ENCODE data around the gene TRPC1. TPM values are rescaled to one million over a fixed set of nuclear protein-coding genes. Genes with fewer than 3 reads are reported as not detected.

The TRPC1 gene
- total RNA-seq, 1 donor = 19.9 TPM

DNA sequence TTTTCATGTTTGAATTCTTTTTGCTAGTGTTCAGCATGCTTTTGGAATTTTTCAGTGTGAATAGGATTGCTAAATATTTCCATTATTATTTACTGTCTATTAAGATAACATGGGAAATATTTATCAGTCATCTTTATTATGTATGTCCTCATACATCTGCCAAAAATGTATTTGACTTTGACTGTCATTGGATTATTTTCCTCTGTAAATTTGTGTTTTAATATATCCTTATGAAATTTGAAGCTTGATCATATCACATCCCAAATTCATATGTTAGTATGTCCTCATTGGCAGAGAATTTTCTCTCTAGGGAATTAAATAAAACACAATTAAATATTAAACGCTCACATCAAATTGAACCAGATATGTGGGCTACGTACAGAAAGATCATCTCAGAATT, 32.3 kb upstream of the TRPC1 start:
- Histone ChIP-seq H3K9me3 (ENCODE audit: low read depth, low read length) (no peaks in the 10 kb centered on the region), H3K79me2 (ENCODE audit: insufficient read depth, low read length) (no peaks in the 10 kb centered on the region), H3K27ac (ENCODE audit: low read depth, low read length) (no peak overlapping the region), H3K4me2 (ENCODE audit: insufficient read depth, low read length) (no peak overlapping the region), H3K36me3 (ENCODE audit: insufficient read depth, low read length) (no peaks in the 10 kb centered on the region), H2AFZ (ENCODE audit: low read length) (no peak overlapping the region), H3K4me1 (ENCODE audit: insufficient read depth, low read length) (no peaks in the 10 kb centered on the region), H3K27me3 (ENCODE audit: insufficient read depth, low read length) (no peaks in the 10 kb centered on the region), H4K20me1 (ENCODE audit: insufficient read depth, low read length) (no peaks in the 10 kb centered on the region), H3K4me3 (ENCODE audit: insufficient read depth, low read length) (no peak overlapping the region)
- TF ChIP-seq, protein P1, sequence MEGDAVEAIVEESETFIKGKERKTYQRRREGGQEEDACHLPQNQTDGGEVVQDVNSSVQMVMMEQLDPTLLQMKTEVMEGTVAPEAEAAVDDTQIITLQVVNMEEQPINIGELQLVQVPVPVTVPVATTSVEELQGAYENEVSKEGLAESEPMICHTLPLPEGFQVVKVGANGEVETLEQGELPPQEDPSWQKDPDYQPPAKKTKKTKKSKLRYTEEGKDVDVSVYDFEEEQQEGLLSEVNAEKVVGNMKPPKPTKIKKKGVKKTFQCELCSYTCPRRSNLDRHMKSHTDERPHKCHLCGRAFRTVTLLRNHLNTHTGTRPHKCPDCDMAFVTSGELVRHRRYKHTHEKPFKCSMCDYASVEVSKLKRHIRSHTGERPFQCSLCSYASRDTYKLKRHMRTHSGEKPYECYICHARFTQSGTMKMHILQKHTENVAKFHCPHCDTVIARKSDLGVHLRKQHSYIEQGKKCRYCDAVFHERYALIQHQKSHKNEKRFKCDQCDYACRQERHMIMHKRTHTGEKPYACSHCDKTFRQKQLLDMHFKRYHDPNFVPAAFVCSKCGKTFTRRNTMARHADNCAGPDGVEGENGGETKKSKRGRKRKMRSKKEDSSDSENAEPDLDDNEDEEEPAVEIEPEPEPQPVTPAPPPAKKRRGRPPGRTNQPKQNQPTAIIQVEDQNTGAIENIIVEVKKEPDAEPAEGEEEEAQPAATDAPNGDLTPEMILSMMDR (IDR thresholded peaks at IDR 0.05; ENCODE audit: extremely low read depth, low read depth, low read length) = no peak
- no peak for DNase-seq (ENCODE audit: insufficient read length, low spot score, missing footprints)

DNA sequence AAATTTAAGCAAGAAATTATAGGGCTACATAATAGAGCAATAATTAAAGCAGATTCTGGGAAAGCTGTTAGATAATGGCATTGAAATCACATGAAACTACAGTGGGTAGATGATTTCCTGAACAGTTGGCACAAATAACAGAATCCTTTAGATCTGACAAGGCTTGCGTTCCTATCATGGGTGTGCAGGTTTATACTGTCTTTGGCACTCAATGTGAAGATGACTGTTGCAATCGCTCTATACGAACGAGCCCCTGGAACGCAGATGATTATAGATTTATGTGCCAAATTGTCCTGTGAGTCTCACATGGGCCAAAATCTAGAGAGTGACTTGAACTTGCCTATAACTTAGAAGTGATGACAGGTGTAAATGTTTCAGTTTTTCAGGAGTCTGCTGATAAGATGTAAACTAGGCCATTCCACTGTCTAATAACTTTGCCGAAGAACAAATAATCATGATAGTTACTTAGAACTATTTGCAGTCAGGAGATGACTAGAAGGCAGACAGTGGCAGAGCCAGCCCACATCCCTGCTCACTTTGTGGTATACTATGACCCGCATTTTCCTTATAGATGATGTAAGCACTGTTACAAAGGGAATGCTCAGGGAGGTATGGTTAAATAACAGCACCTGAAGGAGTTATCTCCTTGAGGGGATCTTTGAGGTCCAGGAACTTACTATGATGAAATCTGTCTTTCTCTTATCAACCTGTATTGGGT, 30.5 kb upstream of the TRPC1 start:
- Histone ChIP-seq H3K27ac (ENCODE audit: low read depth, low read length) (no peak overlapping the region), H3K27me3 (ENCODE audit: insufficient read depth, low read length) (no peaks in the 10 kb centered on the region), H3K4me2 (ENCODE audit: insufficient read depth, low read length) (no peak overlapping the region), H3K4me1 (ENCODE audit: insufficient read depth, low read length) (no peaks in the 10 kb centered on the region), H3K9me3 (ENCODE audit: low read depth, low read length) (no peaks in the 10 kb centered on the region), H3K4me3 (ENCODE audit: insufficient read depth, low read length) (no peak overlapping the region), H3K36me3 (ENCODE audit: insufficient read depth, low read length) (no peaks in the 10 kb centered on the region), H3K79me2 (ENCODE audit: insufficient read depth, low read length) (no peaks in the 10 kb centered on the region), H4K20me1 (ENCODE audit: insufficient read depth, low read length) (no peaks in the 10 kb centered on the region), H2AFZ (ENCODE audit: low read length) (no peak overlapping the region)
- no peak for DNase-seq (ENCODE audit: insufficient read length, low spot score, missing footprints)
- TF ChIP-seq, protein P1 (IDR thresholded peaks at IDR 0.05; ENCODE audit: extremely low read depth, low read depth, low read length) = no peak

DNA sequence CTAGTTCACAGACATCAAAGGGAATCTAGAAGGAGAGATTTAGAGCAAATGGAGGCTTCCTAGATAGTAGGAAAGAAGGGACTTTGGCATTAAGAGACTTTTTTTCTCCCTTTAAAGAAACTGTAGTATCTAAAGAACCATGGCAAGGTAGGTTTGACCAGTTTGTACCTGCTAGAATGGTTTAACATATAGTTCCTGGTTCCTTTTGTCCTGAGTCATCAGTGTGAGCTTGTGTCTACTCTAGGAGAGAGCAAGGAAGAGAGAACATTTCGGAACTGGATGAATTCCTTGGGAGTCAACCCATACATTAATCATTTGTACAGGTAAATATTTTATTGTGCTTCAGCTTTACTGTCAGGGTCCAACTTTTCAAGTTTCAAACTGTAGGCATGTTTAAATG, 29.6 kb upstream of the TRPC1 start:
- Histone ChIP-seq H3K9me3 (ENCODE audit: low read depth, low read length) (no peaks in the 10 kb centered on the region), H2AFZ (ENCODE audit: low read length) (no peak overlapping the region), H3K36me3 (ENCODE audit: insufficient read depth, low read length) (no peaks in the 10 kb centered on the region), H3K27ac (ENCODE audit: low read depth, low read length) (no peak overlapping the region), H3K4me3 (ENCODE audit: insufficient read depth, low read length) (no peak overlapping the region), H3K79me2 (ENCODE audit: insufficient read depth, low read length) (no peaks in the 10 kb centered on the region), H3K4me1 (ENCODE audit: insufficient read depth, low read length) (no peaks in the 10 kb centered on the region), H3K27me3 (ENCODE audit: insufficient read depth, low read length) (no peaks in the 10 kb centered on the region), H4K20me1 (ENCODE audit: insufficient read depth, low read length) (no peaks in the 10 kb centered on the region), H3K4me2 (ENCODE audit: insufficient read depth, low read length) (no peak overlapping the region)
- TF ChIP-seq, protein P1 (IDR thresholded peaks at IDR 0.05; ENCODE audit: extremely low read depth, low read depth, low read length) = no peak
- no peak for DNase-seq (ENCODE audit: insufficient read length, low spot score, missing footprints)

DNA sequence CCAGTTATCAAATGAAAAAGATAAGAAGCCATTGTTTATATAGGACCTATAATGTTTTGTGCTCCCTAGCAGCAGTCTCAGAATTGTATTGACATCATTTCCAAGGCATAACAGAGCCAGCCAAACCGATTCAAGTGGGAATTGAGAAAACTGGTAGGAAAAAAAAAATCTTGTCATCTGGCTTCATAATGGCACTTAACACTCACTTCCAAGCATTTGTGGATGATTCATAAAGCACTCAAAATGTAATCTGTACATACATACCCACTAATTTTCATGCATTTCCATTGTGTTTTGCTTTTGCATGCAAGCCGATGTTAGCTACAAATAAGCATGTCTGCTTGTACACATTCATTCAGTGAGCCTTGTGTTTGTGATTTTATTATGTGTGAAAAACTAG, 18.6 kb upstream of the TRPC1 start:
- Histone ChIP-seq H3K4me2 (ENCODE audit: insufficient read depth, low read length) (no peak overlapping the region), H4K20me1 (ENCODE audit: insufficient read depth, low read length) (no peaks in the 10 kb centered on the region), H3K36me3 (ENCODE audit: insufficient read depth, low read length) (no peaks in the 10 kb centered on the region), H3K9me3 (ENCODE audit: low read depth, low read length) (no peaks in the 10 kb centered on the region), H3K4me3 (ENCODE audit: insufficient read depth, low read length) (no peak overlapping the region), H3K27ac (ENCODE audit: low read depth, low read length) (no peak overlapping the region), H3K4me1 (ENCODE audit: insufficient read depth, low read length) (no peaks in the 10 kb centered on the region), H3K79me2 (ENCODE audit: insufficient read depth, low read length) (no peaks in the 10 kb centered on the region), H3K27me3 (ENCODE audit: insufficient read depth, low read length) (no peaks in the 10 kb centered on the region), H2AFZ (ENCODE audit: low read length) (no peak overlapping the region)
- TF ChIP-seq, protein P1 (IDR thresholded peaks at IDR 0.05; ENCODE audit: extremely low read depth, low read depth, low read length) = no peak
- DNase-seq (ENCODE audit: insufficient read length, low spot score, missing footprints) = no peak

Data from osteoblast (primary cell).